Rectal smooth muscle tissue (tissue), 1 donor: ENCODE measurements around the gene NXPE3.

Experiments
- H3K27ac ChIP-seq: one replicate; pipeline ENCODE4 v1.7.0; 2013; ENCODE audit warnings: low read depth, low read length, inconsistent platforms
- H3K27me3 ChIP-seq: one replicate; pipeline ENCODE4 v1.7.0; 2013; ENCODE audit warnings: low read length; ENCODE audit not compliant: control insufficient read depth, insufficient read depth
- H3K36me3 ChIP-seq: one replicate; pipeline ENCODE4 v1.7.0; 2013; ENCODE audit warnings: low read length; ENCODE audit not compliant: control insufficient read depth, insufficient read depth
- H3K4me1 ChIP-seq: one replicate; pipeline ENCODE4 v1.7.0; 2013; ENCODE audit warnings: low read length; ENCODE audit not compliant: control insufficient read depth, insufficient read depth
- H3K4me3 ChIP-seq: one replicate; pipeline ENCODE4 v1.7.0; 2013; ENCODE audit warnings: low read length
- H3K9ac ChIP-seq: one replicate; pipeline ENCODE4 v1.7.0; 2013; ENCODE audit warnings: low read length

The NXPE3 gene

DNA sequence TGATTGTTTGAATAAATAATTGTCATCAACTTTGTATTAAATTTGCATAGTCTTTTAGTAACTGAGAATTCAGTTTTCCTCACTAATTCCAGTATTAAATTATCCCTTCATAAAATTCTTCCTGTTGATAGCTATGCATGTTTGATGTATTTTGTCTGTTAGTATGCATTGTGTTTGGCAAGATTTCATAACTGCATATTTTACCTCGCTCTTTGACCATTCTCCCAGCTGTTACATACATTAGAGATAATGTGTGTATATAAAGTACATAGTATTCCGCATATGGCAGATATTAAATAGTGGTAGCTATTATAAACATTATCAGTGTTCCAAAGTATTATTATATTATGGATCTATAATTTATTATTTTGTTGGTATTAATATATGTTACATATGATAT is 59.7 kb downstream of the NXPE3 start:
- Histone ChIP-seq H3K27me3 (no peaks in the 10 kb centered on the region), H3K27ac (no peak overlapping the region), H3K4me1 (peaks cover 7% of the 10 kb centered on the region), H3K9ac (no peak overlapping the region), H3K36me3 (no peaks in the 10 kb centered on the region), H3K4me3 (no peak overlapping the region)

DNA sequence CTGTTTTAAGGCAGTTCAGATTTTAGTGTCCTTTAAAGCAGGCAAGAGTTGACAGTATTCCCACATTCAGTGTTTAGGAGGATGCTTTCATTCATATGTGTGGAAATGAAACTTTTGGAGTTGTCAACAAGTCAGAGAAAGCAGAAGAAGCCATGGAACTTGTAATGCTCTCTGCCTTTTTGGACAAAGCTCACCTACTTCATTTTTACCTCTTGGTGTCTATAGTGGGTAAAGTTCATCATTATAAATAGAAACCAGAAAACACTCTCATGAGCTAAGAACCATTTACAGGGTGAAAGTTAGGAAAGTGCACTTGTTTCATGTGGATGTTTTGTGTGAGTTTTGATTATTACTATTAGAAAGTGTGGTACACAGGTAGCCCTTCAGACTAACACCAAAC is 61.1 kb downstream of the NXPE3 start:
- H3K36me3 ChIP-seq, result no peaks in the 10 kb centered on the region
- H3K27ac ChIP-seq, result no peak overlapping the region
- H3K4me3 ChIP-seq, result no peak overlapping the region
- H3K9ac ChIP-seq, result no peak overlapping the region
- peaks cover 7% of the 10 kb centered on the region for H3K4me1 ChIP-seq
- H3K27me3 ChIP-seq, result no peaks in the 10 kb centered on the region

DNA sequence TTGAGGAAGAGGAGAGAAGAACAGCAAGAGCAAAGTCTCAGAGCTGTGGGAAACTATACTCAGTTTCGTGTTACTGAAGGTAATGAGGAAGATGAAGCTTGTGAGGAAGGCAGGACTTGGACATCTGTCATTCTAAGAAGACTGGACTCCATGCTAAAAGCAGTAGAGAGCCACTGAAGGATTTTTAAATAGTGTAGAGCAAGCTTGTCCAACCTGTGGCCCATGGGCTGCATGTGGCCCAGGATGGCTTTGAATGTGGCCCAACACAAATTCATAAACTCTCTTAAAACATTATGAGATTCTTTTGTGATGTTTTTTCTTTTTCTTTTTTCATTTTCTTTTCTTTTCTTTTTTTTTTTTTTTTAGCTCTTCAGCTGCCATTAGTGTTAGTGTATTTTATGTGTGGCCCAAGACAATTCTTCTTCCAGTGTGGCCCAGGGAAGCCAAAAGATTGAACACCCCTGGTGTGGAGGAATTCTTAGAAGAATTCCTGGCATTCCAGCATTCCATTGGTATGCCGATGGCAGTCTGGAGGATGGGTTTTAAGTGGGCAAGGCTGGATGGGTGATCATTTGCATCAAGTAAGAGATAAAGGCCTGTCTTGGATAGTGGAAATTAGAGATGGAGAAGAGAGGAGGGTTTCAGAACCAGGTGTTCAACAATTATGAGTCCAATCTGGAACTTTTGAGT is 63.4 kb downstream of the NXPE3 start:
- no peak overlapping the region for H3K27ac ChIP-seq
- H3K4me1 ChIP-seq, result peaks cover 2% of the 10 kb centered on the region
- no peak overlapping the region for H3K9ac ChIP-seq
- no peak overlapping the region for H3K4me3 ChIP-seq
- no peaks in the 10 kb centered on the region for H3K36me3 ChIP-seq
- H3K27me3 ChIP-seq, result no peaks in the 10 kb centered on the region

DNA sequence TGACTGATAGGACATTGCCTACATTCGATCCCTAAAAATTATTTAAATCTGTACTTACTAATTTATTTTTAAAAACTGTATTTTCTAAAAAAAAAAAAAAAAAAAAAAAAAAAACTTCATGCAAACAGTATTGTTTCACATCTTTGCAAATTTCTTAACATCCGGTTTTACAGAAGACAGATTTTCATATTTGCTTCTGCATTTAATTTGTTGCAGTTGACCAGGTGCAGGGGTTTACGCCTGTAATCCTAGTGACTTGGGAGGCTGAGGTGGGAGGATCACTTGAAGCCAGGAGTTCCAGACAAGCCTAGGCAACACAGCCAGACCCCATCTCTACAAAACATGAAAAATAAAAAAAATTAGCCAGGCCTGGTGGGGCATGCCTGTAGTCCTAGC is 63.9 kb downstream of the NXPE3 start:
- Histone ChIP-seq H3K27ac (no peak overlapping the region), H3K4me3 (no peak overlapping the region), H3K4me1 (peaks cover 3% of the 10 kb centered on the region), H3K36me3 (no peaks in the 10 kb centered on the region), H3K27me3 (no peaks in the 10 kb centered on the region), H3K9ac (no peak overlapping the region)

DNA sequence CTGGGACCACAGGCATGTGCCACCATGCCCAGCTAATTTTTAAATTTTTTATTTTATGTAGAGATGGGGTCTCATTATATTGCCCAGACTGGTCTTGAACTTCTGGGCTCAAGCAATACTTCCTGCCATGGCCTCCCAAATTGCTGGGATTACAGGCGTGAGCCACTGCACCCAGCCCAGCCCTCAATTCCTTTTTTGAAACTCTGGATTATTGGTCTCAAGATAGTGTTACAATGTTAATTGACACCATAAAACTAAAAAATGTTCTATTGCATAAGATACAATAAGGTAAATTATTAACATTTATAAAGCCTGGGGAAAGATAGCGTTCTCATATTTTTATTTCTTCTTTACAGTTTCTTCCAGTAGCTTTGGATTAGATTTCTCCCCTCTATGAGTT is 66.4 kb downstream of the NXPE3 start:
- Histone ChIP-seq H3K4me1 (peaks cover 11% of the 10 kb centered on the region), H3K27ac (no peak overlapping the region), H3K36me3 (no peaks in the 10 kb centered on the region), H3K9ac (no peak overlapping the region), H3K27me3 (no peaks in the 10 kb centered on the region), H3K4me3 (no peak overlapping the region)

DNA sequence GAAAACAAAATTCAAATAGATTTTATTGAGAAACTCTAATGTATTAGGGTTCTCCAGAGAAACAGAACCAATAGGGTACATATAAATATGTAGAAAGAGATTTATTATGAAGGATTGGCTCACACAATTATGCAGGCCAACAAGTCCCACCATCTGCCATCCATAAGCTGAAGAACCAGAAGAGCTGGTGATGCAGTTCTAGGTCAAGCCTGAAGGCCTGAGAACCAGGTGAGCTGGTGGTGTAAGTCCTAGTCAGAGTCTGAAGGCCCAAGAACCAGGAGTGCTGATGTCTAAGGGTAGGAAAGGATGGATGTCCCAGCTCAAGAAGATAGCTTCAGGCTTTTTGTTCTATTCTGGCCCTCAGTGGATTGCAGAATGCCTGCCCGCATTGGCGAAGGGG is 67.7 kb downstream of the NXPE3 start:
- Histone ChIP-seq H3K27me3 (no peaks in the 10 kb centered on the region), H3K27ac (no peak overlapping the region)

DNA sequence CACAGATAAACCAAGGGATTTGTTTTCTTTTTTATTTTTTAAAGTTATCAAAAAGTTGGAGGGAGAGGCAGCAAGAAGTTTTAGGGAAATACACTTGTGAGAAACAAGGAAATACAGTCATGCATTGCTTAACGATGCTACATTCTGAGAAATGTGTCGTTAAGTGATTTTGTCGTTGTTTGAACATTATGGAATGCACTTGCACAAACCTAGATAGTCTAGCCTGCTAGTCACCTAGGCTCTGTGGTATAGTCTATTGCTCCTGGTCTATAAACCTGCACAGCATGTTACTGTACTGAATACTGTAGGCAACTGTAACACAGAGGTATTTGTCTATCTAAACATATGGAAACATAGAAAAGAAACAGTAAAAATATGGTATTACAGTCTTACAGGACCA is 68.3 kb downstream of the NXPE3 start:
- H3K9ac ChIP-seq, result no peak overlapping the region
- peaks cover 5% of the 10 kb centered on the region for H3K36me3 ChIP-seq
- H3K4me1 ChIP-seq, result peaks cover 17% of the 10 kb centered on the region
- no peaks in the 10 kb centered on the region for H3K27me3 ChIP-seq
- H3K4me3 ChIP-seq, result no peak overlapping the region
- H3K27ac ChIP-seq, result no peak overlapping the region

More for the DNA sequence above, 67.7 kb downstream of the NXPE3 start:
- Histone ChIP-seq H3K4me3 (no peak overlapping the region), H3K4me1 (peaks cover 15% of the 10 kb centered on the region), H3K36me3 (no peaks in the 10 kb centered on the region), H3K9ac (no peak overlapping the region)

DNA sequence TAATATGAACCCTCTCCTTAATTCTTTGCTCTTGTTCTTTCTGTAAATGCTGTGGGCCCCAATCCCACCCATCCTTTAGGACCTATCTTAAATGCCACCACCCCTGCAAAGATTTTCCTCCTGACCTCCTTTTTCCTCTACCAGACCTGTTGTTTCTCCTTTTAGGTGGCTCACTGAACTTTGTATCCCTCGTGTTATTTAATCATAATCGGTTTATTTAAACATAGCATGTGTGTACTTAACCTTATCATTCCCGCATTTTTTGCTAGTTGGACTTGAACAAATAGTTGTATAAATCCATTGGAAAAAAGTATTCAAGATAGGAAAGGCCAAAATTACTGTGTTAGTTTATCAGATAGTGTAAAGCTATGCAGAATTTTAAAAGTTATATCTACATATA is 69.3 kb downstream of the NXPE3 start:
- no peak overlapping the region for H3K9ac ChIP-seq
- peaks cover 17% of the 10 kb centered on the region for H3K4me1 ChIP-seq
- no peaks in the 10 kb centered on the region for H3K27me3 ChIP-seq
- peaks cover 8% of the 10 kb centered on the region for H3K36me3 ChIP-seq
- peak overlapping the region; percentile 69 for H3K4me3 ChIP-seq
- H3K27ac ChIP-seq, result peak overlapping the region; percentile 98

DNA sequence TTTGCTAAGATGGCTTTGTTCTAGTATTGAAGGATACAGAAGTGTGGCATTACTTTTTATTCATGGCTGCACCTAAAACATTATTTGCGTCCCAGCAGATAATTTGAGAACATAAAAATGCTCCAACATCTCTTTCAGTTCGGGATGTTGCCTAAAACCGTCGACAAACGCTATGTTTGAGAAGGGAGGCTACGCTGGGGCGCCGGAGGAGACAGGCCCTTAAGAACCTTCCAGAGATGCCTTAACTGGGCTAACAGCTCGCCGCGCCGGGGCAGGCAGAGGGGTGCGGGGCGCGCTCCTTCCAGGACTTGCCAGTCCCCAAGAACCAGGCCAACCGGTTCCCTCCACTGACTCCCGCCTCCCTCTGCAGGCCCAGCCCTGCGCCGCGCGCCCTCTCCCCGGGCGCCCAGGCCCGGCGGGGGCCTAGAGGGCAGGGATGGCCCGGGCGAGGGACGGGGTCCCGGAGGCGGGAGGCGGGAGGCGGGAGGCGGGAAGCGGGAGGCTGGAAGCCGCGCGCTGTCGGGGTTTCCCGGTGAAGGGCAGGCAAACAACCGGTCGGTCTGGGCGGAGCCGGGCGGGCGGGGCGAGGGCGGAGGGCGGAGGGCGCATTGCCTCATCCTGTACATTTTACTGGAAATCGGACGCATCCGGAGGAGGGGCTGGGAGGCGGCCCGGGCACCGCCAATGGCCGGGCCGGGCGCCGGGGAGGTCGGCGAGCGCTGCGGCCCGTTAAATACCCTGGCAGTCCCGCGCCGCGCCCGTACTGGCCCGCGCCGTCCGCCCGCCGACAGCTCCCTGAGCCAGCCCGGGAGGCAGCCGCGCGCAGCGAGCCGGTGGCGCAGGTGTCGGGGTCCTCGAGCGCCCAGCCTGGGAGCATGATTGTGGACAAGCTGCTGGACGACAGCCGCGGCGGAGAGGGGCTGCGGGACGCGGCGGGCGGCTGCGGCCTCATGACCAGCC is 70.0 kb downstream of the NXPE3 start, which contains the start of gene NFKBIZ:
NFKBIZ (plus strand) TSS at position 761 of the 960 bp plus-strand sequence; CDS start at position 876, 115 bp downstream.
- H3K4me3 ChIP-seq, result peak within 1 kb of the TSS; percentile 77
- peaks cover 17% of the 10 kb centered on the region for H3K4me1 ChIP-seq
- H3K27ac ChIP-seq, result peak within 1 kb of the TSS; percentile 98
- H3K36me3 ChIP-seq, result peaks cover 14% of the 10 kb centered on the region
- H3K9ac ChIP-seq, result peak within 1 kb of the TSS; percentile 91
- no peaks in the 10 kb centered on the region for H3K27me3 ChIP-seq

DNA sequence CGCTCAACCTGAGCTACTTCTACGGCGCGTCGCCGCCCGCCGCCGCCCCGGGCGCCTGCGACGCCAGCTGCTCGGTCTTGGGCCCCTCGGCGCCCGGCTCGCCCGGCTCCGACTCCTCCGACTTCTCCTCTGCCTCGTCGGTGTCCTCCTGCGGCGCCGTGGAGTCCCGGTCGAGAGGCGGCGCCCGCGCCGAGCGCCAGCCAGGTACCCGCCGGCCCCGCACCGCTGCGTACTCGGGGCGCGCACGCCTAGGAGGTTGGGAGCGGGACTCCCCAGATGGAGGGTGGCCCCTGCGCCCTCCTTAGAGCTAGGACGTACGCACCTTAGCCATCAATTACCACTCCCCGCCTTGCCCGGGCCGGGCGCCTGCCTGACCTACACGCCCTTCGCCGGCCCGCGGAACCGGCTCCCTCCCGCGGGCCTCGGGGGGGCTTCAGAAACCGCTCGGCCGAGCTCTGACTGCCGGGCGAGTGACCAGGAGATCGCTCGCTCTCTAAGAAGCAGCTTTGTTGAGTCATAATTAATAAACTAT is 70.8 kb downstream of the NXPE3 start:
- peaks cover 17% of the 10 kb centered on the region for H3K4me1 ChIP-seq
- peak overlapping the region; percentile 91 for H3K9ac ChIP-seq
- H3K4me3 ChIP-seq, result peak overlapping the region; percentile 77
- peak overlapping the region; percentile 98 for H3K27ac ChIP-seq
- H3K36me3 ChIP-seq, result peaks cover 22% of the 10 kb centered on the region
- H3K27me3 ChIP-seq, result no peaks in the 10 kb centered on the region

DNA sequence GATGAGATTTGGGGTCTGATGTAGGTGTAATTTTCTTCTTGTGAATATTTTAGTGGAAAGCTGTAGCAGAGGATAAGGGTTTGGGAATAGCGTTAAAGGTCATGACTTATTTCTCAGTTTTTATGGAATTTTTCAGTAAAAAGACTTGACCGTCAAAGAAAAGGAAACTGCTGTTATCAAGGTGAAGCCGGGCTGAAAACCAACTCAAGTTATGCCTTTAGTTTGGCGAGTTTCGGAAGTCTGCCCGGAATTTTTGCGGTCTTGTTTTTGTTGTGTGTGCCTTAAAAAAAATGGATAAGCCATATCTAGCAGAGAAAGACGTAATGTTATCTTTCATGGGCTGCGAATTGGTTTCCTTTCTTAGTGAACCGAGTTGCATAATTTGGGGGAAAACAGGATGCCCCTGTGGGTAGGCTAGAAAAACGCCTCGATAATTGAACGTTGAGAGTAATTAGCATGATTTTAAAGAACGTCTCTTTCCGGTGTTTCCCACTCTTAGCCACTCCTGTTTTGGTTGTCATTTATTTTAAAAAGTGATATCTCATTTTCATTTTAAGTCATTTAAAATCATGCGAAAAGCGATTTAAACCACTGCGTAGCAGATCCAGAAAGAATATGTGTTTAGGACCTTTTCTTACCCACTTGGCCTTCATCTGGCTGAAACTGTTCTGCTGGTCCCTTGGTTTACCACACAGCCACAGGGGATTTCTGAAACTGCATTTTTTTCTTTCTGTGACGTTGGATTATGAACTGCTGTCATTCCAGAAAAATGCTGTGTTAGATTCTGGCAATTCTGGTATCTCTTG is 71.4 kb downstream of the NXPE3 start:
- H3K4me3 ChIP-seq, result peak overlapping the region; percentile 77
- peaks cover 28% of the 10 kb centered on the region for H3K36me3 ChIP-seq
- peaks cover 17% of the 10 kb centered on the region for H3K4me1 ChIP-seq
- peak overlapping the region; percentile 98 for H3K27ac ChIP-seq
- peak overlapping the region; percentile 91 for H3K9ac ChIP-seq
- H3K27me3 ChIP-seq, result no peaks in the 10 kb centered on the region
